IMR-90 (cell line): ENCODE measurements around the gene OR5B21. TPM values are rescaled to one million over a fixed set of nuclear protein-coding genes. Genes with fewer than 3 reads are reported as not detected.

Experiments
- ATAC-seq: fragments of 200-7000 bp; cut with Tn5 transposase; 2 replicates; pipeline ENCODE4 v1.9.1; 2020; ENCODE audit warnings: low read depth, mild to moderate bottlenecking, moderate library complexity
- BruUV-seq: library from RNA; stranded (reverse); fragments of 400-500 nt; replicated peaks from 2 replicates; lab custom pipeline; 2021; lab: Mats Ljungman, UMichigan
- CTCF ChIA-PET: fragments of 300-600 bp; formaldehyde crosslinking; extraction: SDS; loops from one replicate; lab custom pipeline; 2021; ENCODE audit warnings: antibody characterized with exemption; lab: Yijun Ruan, JAX
- POLR2A ChIA-PET: fragments of 300-600 bp; sonication (Branson Sonifier 250); formaldehyde crosslinking; loops from one replicate; lab custom pipeline; 2022; ENCODE audit warnings: antibody characterized with exemption; ENCODE audit not compliant: unreplicated experiment; lab: Charles Lee
- DNase-seq: peaks from one replicate; pipeline ENCODE4 v3.0.0; 2013
- H2AFZ ChIP-seq: replicated peaks from 2 replicates; pipeline ENCODE3; 2013; ENCODE audit warnings: low read length, mild to moderate bottlenecking; ENCODE audit not compliant: poor library complexity
- H2AK5ac ChIP-seq: 2 replicates; pipeline ENCODE4 v1.6.1; 2013; ENCODE audit warnings: low read depth, low read length, inconsistent platforms
- H2AK9ac ChIP-seq: replicated peaks from 2 replicates; pipeline ENCODE3; 2013; ENCODE audit warnings: mild to moderate bottlenecking, low read depth, low read length, moderate library complexity; ENCODE audit not compliant: poor library complexity
- H2BK120ac ChIP-seq: 2 replicates; pipeline ENCODE4 v1.6.1; 2013; ENCODE audit warnings: low read depth, low read length, inconsistent platforms
- H2BK15ac ChIP-seq: 3 replicates; pipeline ENCODE4 v1.6.1; 2013; ENCODE audit warnings: low read depth, low read length, inconsistent platforms
- H2BK20ac ChIP-seq: 2 replicates; pipeline ENCODE4 v1.6.1; 2013; ENCODE audit warnings: low read depth, mild to moderate bottlenecking, inconsistent platforms, low read length, moderate library complexity
- H2BK5ac ChIP-seq: 2 replicates; pipeline ENCODE4 v1.6.1; 2013; ENCODE audit warnings: mild to moderate bottlenecking, low read depth, low read length, inconsistent platforms; ENCODE audit not compliant: poor library complexity, severe bottlenecking
- H3K14ac ChIP-seq: replicated peaks from 2 replicates; pipeline ENCODE4 v1.6.1; 2013; ENCODE audit warnings: low read depth, low read length, inconsistent platforms
- H3K18ac ChIP-seq: 2 replicates; pipeline ENCODE4 v1.6.1; 2013; ENCODE audit warnings: low read depth, low read length, control low read depth
- H3K23ac ChIP-seq: 2 replicates; pipeline ENCODE4 v1.6.1; 2013; ENCODE audit warnings: low read depth, low read length, inconsistent platforms
- H3K27ac ChIP-seq: 2 replicates; pipeline ENCODE4 v1.5.1; 2013; ENCODE audit warnings: mild to moderate bottlenecking, control low read depth, low read length; ENCODE audit not compliant: insufficient read depth
- H3K27me3 ChIP-seq: 2 replicates; pipeline ENCODE4 v1.6.1; 2013; ENCODE audit warnings: low read length; ENCODE audit not compliant: control insufficient read depth, insufficient read depth
- H3K36me3 ChIP-seq: 2 replicates; pipeline ENCODE4 v1.6.1; 2013; ENCODE audit warnings: low read length, mixed read lengths; ENCODE audit not compliant: control insufficient read depth, insufficient read depth
- H3K4ac ChIP-seq: 2 replicates; pipeline ENCODE4 v1.6.1; 2013; ENCODE audit warnings: low read depth, low read length, inconsistent platforms
- H3K4me1 ChIP-seq: 2 replicates; pipeline ENCODE4 v1.6.1; 2013; ENCODE audit warnings: low read length, mixed read lengths; ENCODE audit not compliant: control insufficient read depth, insufficient read depth
- H3K4me2 ChIP-seq: 2 replicates; pipeline ENCODE4 v1.6.1; 2013; ENCODE audit warnings: low read depth, mild to moderate bottlenecking, control low read depth, low read length, moderate library complexity
- H3K4me3 ChIP-seq: 2 replicates; pipeline ENCODE4 v1.5.1; 2013; ENCODE audit warnings: low read depth, mild to moderate bottlenecking, control low read depth, low read length, moderate library complexity; ENCODE audit not compliant: insufficient read depth
- H3K56ac ChIP-seq: 2 replicates; pipeline ENCODE4 v1.6.1; 2013; ENCODE audit warnings: low read length, inconsistent platforms; ENCODE audit not compliant: insufficient read depth; ENCODE audit errors: extremely low read depth
- H3K79me1 ChIP-seq, 2 experiments: 2 replicates each; pipeline ENCODE4 v1.6.1; 2013; ENCODE audit warnings: low read length in 2 of 2, inconsistent platforms in 1 of 2, low read depth in 1 of 2
- H3K9ac ChIP-seq: 2 replicates; pipeline ENCODE4 v1.6.1; 2013; ENCODE audit warnings: low read depth, low read length, control low read depth
- H3K9me1 ChIP-seq: 2 replicates; pipeline ENCODE4 v1.6.1; 2013; ENCODE audit warnings: low read length, inconsistent platforms; ENCODE audit not compliant: insufficient read depth
- H3K9me3 ChIP-seq: 2 replicates; pipeline ENCODE4 v1.6.1; 2013; ENCODE audit warnings: low read length; ENCODE audit not compliant: control insufficient read depth, insufficient read depth
- H4K20me1 ChIP-seq: 2 replicates; pipeline ENCODE4 v1.6.1; 2013; ENCODE audit warnings: low read length, inconsistent platforms; ENCODE audit not compliant: insufficient read depth
- H4K5ac ChIP-seq: 2 replicates; pipeline ENCODE4 v1.6.1; 2013; ENCODE audit warnings: mild to moderate bottlenecking, low read depth, low read length, control low read depth
- H4K8ac ChIP-seq, 2 experiments: 2 replicates each; pipeline ENCODE4 v1.6.1; 2013; ENCODE audit warnings: low read depth in 2 of 2, low read length in 2 of 2, control low read depth in 1 of 2, inconsistent platforms in 1 of 2
- H4K91ac ChIP-seq: 2 replicates; pipeline ENCODE4 v1.6.1; 2013; ENCODE audit warnings: low read depth, low read length, inconsistent platforms; ENCODE audit not compliant: insufficient read depth
- CTCF ChIP-seq: conservative IDR thresholded peaks from 2 replicates; pipeline ENCODE4 v1.5.1; 2012; ENCODE audit warnings: mild to moderate bottlenecking, low read depth, low read length, improper control_type of control experiment
- MAFK ChIP-seq: IDR thresholded peaks from 2 replicates; pipeline ENCODE4 v1.6.1; 2012; ENCODE audit warnings: low read depth, low read length, improper control_type of control experiment
- MXI1 ChIP-seq: IDR thresholded peaks from 2 replicates; pipeline ENCODE4 v1.6.1; 2012; ENCODE audit warnings: low read depth, mild to moderate bottlenecking, low read length, moderate library complexity, borderline replicate concordance
- dilution Hi-C: fragments of 300-500 bp; cut with HindIII; formaldehyde crosslinking; loops from one replicate; pipeline ENCODE4 v1.14.3; 2018; ENCODE audit warnings: low sequenced_read_pairs; ENCODE audit not compliant: unreplicated experiment
- in situ Hi-C: fragments of 300-500 bp; cut with MboI; formaldehyde crosslinking; loops from 3 replicates; pipeline ENCODE4 v1.14.3; 2019; ENCODE audit warnings: low sequenced_read_pairs, inconsistent platforms, mixed read lengths
- intact Hi-C: fragments of 100-400 bp; cut with micrococcal nuclease; formaldehyde crosslinking; loops from 2 replicates; pipeline ENCODE4 v1.10.0; 2022
- polyA plus RNA-seq, 3 experiments: library from polyadenylated mRNA; depleted of rRNA; stranded (reverse); fragments of >200 nt; gene quantifications; 2 replicates each; pipeline ENCODE4 v1.2.3, GENCODE V29; 2012; ENCODE audit warnings: low replicate concordance in 1 of 3
- total RNA-seq: library from RNA; depleted of rRNA; stranded (reverse); fragments of >200 nt; gene quantifications from 2 replicates; pipeline ENCODE4 v1.2.3, GENCODE V29; 2012

Gene OR5B21
- total and polyA plus RNA-seq, 2 of the 4 experiments (the other 2 are of a cell fraction): not detected

- H2BK120ac ChIP-seq: no peak overlapping the region
- no peak overlapping the region for H3K9ac ChIP-seq
- in situ Hi-C loops: loop anchor here (25.0 kb wide), 1 partner anchor 1015 kb away; no protein-coding TSS in a partner anchor
- no peaks in the 10 kb centered on the region for H3K9me3 ChIP-seq
- no peak overlapping the region for H2BK15ac ChIP-seq
- H3K14ac ChIP-seq: no peak overlapping the region
- H3K9me1 ChIP-seq: peaks cover 2% of the 10 kb centered on the region; the same call in 1 of the 2 replicates
- no peaks in the 10 kb centered on the region for H3K79me1 ChIP-seq
- H3K4me1 ChIP-seq: peaks cover 6% of the 10 kb centered on the region; the same call in 1 of the 2 replicates
- no peak overlapping the region for H4K5ac ChIP-seq
- DNase-seq: no peak
- ChIA-PET POLR2A (no interaction called here), CTCF (interaction anchor here (1.1 kb wide), 2 partner anchors 10 kb away, joined by 3 read pairs; no protein-coding TSS in a partner anchor)
- H3K27me3 ChIP-seq: no peaks in the 10 kb centered on the region
- no peak overlapping the region for H3K56ac ChIP-seq
- H3K36me3 ChIP-seq: no peaks in the 10 kb centered on the region
- no peak overlapping the region for H3K4ac ChIP-seq
- no peak overlapping the region for H2BK5ac ChIP-seq
- no peak overlapping the region for H3K18ac ChIP-seq
- H3K23ac ChIP-seq: no peak overlapping the region
- H2AK5ac ChIP-seq: no peak overlapping the region
- BruUV-seq: no TSS peak
- no peak overlapping the region for H2BK20ac ChIP-seq
- H4K8ac ChIP-seq: no peak overlapping the region; a peak in 1 of 4 replicates
- ATAC-seq: no peak
- H3K4me3 ChIP-seq: no peak overlapping the region
- H4K20me1 ChIP-seq: no peaks in the 10 kb centered on the region
- no peak overlapping the region for H2AFZ ChIP-seq
- dilution Hi-C loops: no loop called here
- intact Hi-C loops: no loop called here
- H2AK9ac ChIP-seq: no peak overlapping the region
- H3K4me2 ChIP-seq: no peak overlapping the region
- H4K91ac ChIP-seq: no peak overlapping the region
- TF ChIP-seq CTCF (no peak), MAFK (peak; percentile 34; the same call in 1 of the 2 replicates), MXI1 (no peak)
- H3K27ac ChIP-seq: no peak overlapping the region
Measured at GRCh38 chr11:58502004-58502403, 5.9 kb downstream of the OR5B21 start.
